GM10847 (cell line): ENCODE data around the gene EYS.

ENCODE experiments used
- POLR2A ChIP-seq: IDR thresholded peaks from 2 replicates; pipeline ENCODE4 v1.6.1; 2011; ENCODE audit not compliant: insufficient read length; ENCODE audit errors: extremely low read depth

The EYS gene

GRCh38 chr6:65649392-65649791, 57.6 kb downstream of the EYS start:
- TF ChIP-seq POLR2A, result no peak

DNA sequence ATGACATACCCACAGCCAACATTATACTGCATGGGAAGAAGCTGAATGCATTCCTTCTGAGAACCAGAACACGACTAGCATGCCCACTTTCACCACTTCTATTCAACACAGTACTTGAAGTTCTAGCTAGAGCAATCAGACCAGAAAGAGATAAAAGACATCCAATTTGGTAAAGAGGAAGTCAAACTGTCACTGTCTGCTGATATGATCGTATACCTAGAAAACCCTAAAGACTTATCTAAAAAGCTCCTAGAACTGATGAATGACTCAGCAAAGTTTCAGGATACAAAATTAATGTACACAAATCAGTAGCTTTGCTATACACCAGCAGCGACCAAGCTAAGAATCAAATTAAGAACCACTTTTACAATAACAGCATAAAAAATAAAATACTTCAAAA, 60.5 kb downstream of the EYS start:
- no peak for TF ChIP-seq POLR2A

DNA sequence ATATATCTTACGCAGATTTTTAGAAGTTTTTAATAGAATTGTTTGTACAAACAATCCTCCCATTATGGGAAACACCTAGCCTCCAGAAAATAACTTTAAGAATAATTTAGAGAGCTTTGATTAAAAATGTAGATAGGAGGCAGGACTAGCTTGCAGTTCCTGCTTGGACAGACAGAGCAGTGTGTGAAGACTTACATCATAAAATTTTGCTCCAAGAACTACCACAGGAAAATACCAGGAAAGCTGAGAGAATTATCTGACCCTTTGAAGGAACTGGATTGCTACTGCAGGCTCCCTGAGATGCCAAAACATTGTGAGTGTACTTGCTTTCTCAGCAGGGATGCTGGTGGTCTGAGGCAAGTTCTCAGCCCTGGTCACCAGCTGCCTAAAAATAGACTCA, 64.2 kb downstream of the EYS start:
- TF ChIP-seq POLR2A, result no peak

DNA sequence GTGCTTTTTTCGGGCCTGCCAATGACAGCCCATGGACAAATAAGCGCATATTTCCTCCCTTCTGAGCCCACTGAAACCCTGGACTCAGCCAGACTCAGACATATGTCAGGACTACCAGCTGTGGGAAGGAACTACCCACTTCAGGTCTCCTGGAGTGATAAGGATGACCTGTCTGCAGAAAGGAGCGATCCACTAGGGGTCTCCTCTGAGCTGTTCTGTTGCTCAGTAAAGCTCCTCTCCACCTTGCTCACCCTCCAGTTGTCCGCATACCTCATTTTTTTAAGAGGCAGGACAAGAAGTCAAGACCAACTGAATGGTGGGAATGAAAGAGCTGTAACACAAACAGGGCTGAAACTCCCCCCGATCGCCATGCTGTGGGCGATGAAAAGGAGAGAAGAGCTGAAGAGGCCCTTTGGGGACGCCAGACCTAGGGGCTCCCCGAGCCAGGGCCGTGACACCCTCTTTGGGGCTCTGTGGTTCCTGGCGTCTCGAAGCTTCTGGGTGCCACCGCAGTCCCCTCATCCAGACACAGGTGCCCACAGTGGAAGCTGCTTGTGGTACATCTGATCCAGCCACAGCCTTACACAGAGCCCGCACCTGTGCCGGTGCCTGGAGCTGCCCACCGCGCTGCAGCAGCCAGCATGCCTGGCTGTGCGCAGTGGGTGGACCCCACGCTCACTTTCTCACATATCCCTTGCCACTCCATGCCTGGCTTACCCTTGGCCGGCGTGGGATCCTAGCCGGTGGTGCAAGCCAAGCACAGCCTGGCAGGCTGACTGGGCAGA, 68.8 kb downstream of the EYS start:
- TF ChIP-seq POLR2A, result no peak

DNA sequence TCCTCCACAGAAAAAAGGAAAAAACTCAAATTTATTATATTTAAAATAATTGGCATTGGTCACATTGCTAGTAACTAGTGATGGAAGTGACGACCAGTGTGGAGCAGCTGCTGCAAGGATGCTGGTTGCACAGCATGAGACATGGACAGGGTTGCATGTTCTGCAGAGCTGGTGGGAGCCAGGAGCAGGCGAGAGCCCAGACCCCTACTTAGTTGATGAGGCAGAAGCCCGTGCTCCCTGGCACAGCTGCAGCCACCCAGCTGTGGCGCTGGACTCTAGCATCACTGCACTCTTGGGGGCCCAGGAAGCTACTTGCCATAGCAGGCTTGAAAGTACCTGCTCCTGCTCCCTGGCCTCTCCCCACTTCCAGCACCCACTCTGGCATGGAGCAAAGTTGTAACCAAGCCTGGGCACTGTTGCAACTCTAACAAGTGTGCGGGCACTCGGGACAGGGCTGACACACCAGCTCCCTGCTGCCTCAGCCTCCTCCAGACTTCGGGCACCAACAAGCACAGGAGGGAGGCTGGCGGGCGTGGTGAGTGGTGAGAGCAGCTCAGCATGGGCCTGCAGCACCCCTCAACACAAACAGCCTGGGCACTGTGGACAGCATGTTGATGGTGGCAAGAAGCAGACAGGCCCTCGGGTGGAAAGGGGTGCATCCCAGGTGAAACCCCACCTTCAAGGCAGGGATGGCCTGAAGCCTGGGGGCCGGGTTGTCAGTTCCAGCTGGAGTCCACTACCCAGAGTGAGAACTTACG, 69.6 kb downstream of the EYS start:
- no peak for TF ChIP-seq POLR2A

DNA sequence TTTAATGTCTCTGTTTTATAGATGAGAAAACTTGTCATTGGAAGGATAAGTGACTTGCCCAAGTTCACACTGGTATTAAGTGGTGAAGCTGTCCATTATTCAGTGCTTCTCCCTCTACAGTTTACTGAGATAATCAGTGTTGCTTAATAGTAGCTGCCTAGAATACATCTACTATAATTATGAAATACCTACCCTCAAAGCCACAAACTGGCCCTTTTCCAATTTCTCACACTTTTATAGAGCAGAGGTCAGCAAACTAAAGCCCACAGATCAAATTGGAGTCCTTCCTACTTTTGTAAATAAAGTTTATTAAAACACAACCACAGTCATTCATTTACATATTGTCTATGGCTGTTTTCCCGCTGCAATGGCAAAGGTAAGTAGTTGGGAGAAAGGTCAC, 73.5 kb downstream of the EYS start:
- TF ChIP-seq POLR2A, result no peak

GRCh38 chr6:65631711-65632110, 75.3 kb downstream of the EYS start:
- no peak for TF ChIP-seq POLR2A

GRCh38 chr6:65627015-65627414, 80.0 kb downstream of the EYS start:
- TF ChIP-seq POLR2A, result no peak

DNA sequence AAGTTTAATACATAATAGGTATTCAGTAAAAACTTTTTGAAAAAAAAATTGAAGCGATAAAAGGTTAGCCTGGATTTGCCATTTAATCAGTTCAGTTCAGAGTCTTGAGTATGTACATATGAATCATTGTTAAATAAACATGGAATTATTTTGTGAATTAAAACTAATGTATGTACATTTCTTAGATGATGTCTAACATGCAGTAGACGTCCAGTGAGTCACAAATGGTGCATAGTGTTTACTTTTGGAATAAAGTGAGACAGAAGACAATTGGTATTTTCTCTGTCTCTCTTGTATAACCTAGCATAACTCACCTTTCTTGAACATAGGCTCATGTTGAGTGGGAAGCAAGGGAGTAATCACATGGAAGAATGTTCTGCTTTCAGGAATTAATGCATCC, 83.5 kb downstream of the EYS start:
- no peak for TF ChIP-seq POLR2A

DNA sequence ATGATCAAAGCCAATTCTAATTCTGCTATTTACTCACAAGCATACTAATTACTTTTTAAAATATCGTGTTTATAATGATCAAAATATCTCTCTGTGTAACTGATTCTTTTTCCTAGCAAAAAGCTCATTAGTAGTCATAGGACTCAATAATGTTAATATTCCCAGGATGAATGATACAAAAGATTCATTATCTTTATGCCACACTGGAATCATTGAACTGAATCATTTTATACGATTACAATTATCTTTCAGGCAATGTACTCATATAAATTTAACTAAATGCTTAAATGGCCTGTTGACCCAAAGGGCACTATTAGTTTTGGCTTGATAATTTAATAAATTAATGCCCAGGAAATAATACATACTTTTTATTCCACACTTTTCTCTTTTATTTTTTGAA, 96.3 kb downstream of the EYS start:
- no peak for TF ChIP-seq POLR2A

- TF ChIP-seq POLR2A, result no peak
These were observed 111.5 kb downstream of the EYS start for GRCh38 chr6:65595540-65595939.

GRCh38 chr6:65570340-65570739, 136.7 kb downstream of the EYS start:
- no peak for TF ChIP-seq POLR2A

DNA sequence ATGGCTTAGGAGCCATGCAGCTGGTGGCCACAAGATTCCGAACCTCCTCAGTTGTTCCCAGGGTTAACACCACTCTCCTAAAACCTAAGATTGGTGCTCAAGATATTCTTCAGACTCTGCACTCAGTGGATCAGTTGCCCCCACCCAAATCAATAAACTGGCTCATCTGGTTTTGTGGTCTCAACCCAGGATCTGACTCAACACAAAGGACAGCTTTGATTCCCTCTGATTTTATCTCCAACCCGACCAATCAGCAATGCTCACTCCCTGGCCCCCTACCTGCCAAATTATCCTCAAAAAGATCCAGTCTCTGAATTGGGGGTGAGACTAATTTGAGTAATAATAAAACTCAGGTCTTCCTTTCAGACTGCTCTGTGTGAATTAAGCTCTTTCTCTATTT, 137.5 kb downstream of the EYS start:
- TF ChIP-seq POLR2A, result no peak

DNA sequence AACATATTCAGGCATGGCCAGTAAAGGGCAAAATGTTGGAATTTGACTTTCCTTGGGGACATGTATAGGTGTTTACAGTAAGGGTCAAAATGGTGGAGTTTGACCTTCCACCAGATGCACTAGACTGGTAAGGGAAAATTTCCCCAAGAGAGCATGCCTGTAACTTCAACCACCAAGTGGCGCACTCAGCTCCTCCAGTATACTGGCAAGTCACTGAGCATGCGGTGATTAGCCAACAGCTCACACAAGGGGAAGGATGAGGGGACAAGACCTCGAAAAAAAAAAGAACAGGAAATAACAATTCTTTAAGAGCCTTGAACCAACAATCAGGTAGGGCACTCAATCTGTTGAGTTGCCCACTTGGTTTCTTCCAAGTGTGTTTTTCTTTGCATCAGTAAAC, 140.9 kb downstream of the EYS start:
- no peak for TF ChIP-seq POLR2A

DNA sequence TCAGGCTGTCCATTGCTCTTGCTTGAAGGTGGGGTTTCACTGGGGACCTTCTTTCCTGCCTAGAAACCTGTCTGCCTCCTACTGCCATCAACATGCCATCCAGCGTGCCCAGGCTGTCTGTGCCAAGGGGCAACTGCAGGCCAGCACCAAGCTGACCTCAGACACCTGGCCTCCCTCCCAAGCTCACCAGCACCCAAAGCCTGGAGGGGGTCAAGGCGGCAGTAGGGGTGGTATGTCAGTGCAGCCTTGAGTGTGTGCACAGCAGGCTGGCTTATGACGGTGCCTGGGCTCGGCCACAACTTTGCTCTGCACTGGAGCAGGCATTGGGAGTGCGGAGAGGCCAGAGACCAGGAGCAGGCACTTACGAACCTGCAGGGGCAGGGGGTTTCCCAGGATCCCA, 149.0 kb downstream of the EYS start:
- no peak for TF ChIP-seq POLR2A

GRCh38 chr6:65557224-65557623, 149.8 kb downstream of the EYS start:
- TF ChIP-seq POLR2A, result no peak

DNA sequence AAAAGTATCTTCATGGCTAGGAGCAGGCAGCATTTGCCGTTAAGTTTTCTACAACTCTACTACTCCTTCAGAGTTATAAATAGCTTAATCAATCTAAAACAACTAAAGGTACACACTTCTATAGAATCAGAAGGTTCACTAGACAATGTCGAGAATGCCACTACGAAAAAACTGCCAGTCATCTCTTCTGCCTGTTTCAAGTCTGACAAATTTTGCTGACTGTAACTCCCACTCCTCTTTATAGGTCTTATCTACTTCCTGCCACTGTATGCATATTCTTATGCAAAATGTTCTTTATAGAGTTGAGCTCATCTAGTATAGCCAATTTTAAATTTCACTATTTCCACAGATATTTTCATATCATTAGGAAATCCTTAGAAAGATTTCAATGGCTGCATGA, 160.1 kb downstream of the EYS start:
- TF ChIP-seq POLR2A, result no peak
